Type B pancreatic cell (in vitro differentiated cells): ENCODE measurements around the gene PRR23C. TPM values are rescaled to one million over a fixed set of nuclear protein-coding genes. Genes with fewer than 3 reads are reported as not detected.

Experiments used
- DNase-seq: peaks from one replicate; pipeline ENCODE4 v3.0.0; 2021; ENCODE audit warnings: mixed read lengths; ENCODE audit not compliant: unreplicated experiment; ENCODE audit errors: extremely low spot score
- H3K27ac Mint-ChIP-seq: 2 replicates; pipeline ENCODE4 v1.8.0; 2021; ENCODE audit warnings: mild to moderate bottlenecking, mixed read lengths
- H3K27me3 Mint-ChIP-seq: 2 replicates; pipeline ENCODE4 v1.8.0; 2021; ENCODE audit warnings: mixed read lengths
- H3K36me3 Mint-ChIP-seq: 2 replicates; pipeline ENCODE4 v1.8.0; 2021; ENCODE audit warnings: mixed read lengths
- H3K4me1 Mint-ChIP-seq: one replicate; pipeline ENCODE4 v1.8.0; 2021; ENCODE audit warnings: mixed read lengths; ENCODE audit not compliant: unreplicated experiment
- H3K4me3 Mint-ChIP-seq: 2 replicates; pipeline ENCODE4 v1.8.0; 2021; ENCODE audit warnings: mild to moderate bottlenecking, mixed read lengths
- H3K9me3 Mint-ChIP-seq: 2 replicates; pipeline ENCODE4 v1.8.0; 2021; ENCODE audit warnings: mixed read lengths
- CTCF ChIP-seq: fragments of 200-600 bp; sonication (generic); conservative IDR thresholded peaks from 2 replicates; pipeline ENCODE4 v1.5.0; 2021; ENCODE audit warnings: antibody characterized with exemption, mild to moderate bottlenecking
- total RNA-seq: library from RNA; stranded (reverse); gene quantifications from 2 replicates; pipeline ENCODE4 v1.2.1, GENCODE V29; 2021; ENCODE audit warnings: low replicate concordance

Gene PRR23C
- total RNA-seq, 1 donor from 2014 or later: not detected

- H3K4me3 Mint-ChIP-seq: no peak overlapping the region
- H3K4me1 Mint-ChIP-seq: no peaks in the 10 kb centered on the region
- H3K27me3 Mint-ChIP-seq: peaks cover 4% of the 10 kb centered on the region
- TF ChIP-seq CTCF: no peak
- H3K36me3 Mint-ChIP-seq: no peaks in the 10 kb centered on the region
- no peaks in the 10 kb centered on the region for H3K9me3 Mint-ChIP-seq
- DNase-seq: no peak
- H3K27ac Mint-ChIP-seq: no peak overlapping the region
These were observed 29.9 kb upstream of the PRR23C start for GRCh38 chr3:139074565-139075115.

- no peak for DNase-seq
- Mint-ChIP-seq H3K4me1 (no peaks in the 10 kb centered on the region), H3K4me3 (no peak overlapping the region), H3K27ac (no peak overlapping the region), H3K27me3 (peaks cover 3% of the 10 kb centered on the region), H3K9me3 (no peaks in the 10 kb centered on the region), H3K36me3 (no peaks in the 10 kb centered on the region)
- TF ChIP-seq CTCF: no peak
These were observed 18.2 kb upstream of the PRR23C start for GRCh38 chr3:139062918-139063317.

DNA sequence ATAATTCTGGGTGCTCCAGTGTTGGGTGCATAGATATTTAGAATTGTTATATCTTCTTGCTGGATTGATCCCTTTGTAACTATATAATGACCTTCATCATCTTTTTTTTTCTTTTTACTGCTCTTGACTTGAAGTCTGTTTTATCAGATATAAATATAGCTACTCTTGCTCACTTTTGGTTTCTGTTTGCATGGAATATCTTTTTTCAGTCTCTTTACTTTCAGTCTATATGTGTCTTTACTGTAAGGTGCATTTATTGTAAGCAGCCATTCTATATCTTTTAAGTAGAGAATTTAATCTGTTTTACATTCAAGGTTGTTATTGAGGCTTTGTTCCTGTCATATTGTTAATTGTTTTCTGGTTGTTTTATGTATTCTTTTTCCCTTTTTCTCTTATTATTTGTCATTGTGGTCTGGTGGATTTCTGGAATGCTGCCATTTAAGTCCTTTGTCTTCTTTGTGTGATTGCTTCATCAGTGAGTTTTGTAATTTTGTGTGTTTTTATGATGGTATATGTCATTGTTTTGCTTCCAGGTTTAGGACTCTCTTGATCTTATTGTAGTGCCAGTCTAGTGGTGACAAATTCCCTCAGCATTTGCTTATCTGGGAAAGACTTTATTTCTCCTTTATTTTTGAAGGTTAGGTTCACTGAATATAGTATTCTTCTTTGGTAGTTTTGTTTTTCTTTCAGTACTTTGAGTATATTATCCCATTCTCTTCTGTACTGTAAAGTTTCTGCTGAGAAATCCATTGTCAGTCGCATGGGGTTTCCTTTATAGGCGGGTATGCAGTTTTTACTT lies 8.3 kb upstream of the PRR23C start:
- H3K36me3 Mint-ChIP-seq: no peaks in the 10 kb centered on the region
- no peak overlapping the region for H3K27ac Mint-ChIP-seq
- no peak overlapping the region for H3K4me3 Mint-ChIP-seq
- H3K27me3 Mint-ChIP-seq: peaks cover 4% of the 10 kb centered on the region
- no peak for TF ChIP-seq CTCF
- no peak for DNase-seq
- H3K9me3 Mint-ChIP-seq: peaks cover 5% of the 10 kb centered on the region
- no peaks in the 10 kb centered on the region for H3K4me1 Mint-ChIP-seq

- DNase-seq: no peak
- Mint-ChIP-seq H3K27ac (no peak overlapping the region), H3K9me3 (no peaks in the 10 kb centered on the region), H3K36me3 (no peaks in the 10 kb centered on the region), H3K4me1 (no peaks in the 10 kb centered on the region), H3K4me3 (no peak overlapping the region), H3K27me3 (no peaks in the 10 kb centered on the region)
- no peak for TF ChIP-seq CTCF
These were observed 932 bp downstream of the PRR23C start for GRCh38 chr3:139043554-139044365.

- no peak overlapping the region for H3K27ac Mint-ChIP-seq
- H3K9me3 Mint-ChIP-seq: no peaks in the 10 kb centered on the region
- no peak for DNase-seq
- no peak overlapping the region for H3K4me3 Mint-ChIP-seq
- peaks cover 16% of the 10 kb centered on the region for H3K27me3 Mint-ChIP-seq
- H3K36me3 Mint-ChIP-seq: no peaks in the 10 kb centered on the region
- no peaks in the 10 kb centered on the region for H3K4me1 Mint-ChIP-seq
- no peak for TF ChIP-seq CTCF
These were observed 7.2 kb downstream of the PRR23C start for GRCh38 chr3:139037478-139037877.
